ENCODE measurements around the gene WT1.

GRCh38 chr11:32450372-32450771 is 15.0 kb upstream of the WT1 start:
- TF ChIP-seq EZH2phosphoT487 (IDR thresholded peaks at IDR 0.05; ENCODE audit: insufficient read depth, low read depth) = no peak
- no peak for TF ChIP-seq EZH2 (IDR thresholded peaks at IDR 0.05; ENCODE audit: insufficient read depth, poor library complexity, severe bottlenecking)
